ENCODE data around the gene CFC1. TPM values are rescaled to one million over a fixed set of nuclear protein-coding genes. Genes with fewer than 3 reads are reported as not detected.
"Not testable (repeated sequence)": the region's sequence is repeated elsewhere in the genome, so short reads cannot be mapped to it uniquely, and the experiment has no call there.

Gene CFC1
- total RNA-seq (not detected), total RNA-seq (0 to 0.07 (median 0) reads per million in 29 experiments)
- total RNA-seq (2013), result not detected

DNA sequence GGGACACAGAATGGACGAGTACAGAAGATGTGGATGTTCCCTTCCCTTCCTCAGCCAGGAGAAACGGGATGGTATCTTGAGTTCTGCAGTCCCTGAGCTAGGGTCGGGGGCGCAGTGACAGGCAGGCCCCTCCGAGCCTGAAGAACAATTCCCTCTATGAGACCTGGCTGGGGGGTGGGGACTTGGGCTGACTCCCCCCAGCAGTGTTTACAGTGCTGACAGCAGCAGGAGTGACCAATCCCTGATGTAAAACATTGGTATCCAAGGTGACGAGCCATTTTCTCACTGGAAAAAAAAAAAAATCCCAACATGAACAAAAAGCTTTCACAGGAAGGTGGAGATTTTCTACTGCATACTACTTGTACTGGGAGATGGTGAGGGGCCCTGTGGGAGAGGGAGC, at the start of gene CFC1:
Gene CFC1 (minus strand): TSS at position 183 of the 400 bp plus-strand sequence. CDS start 288 bp downstream, outside the sequence.
- H3K9me3 Mint-ChIP-seq; H3K4me1 Mint-ChIP-seq; POLR2A ChIA-PET; H3K4me3 Mint-ChIP-seq; ATAC-seq (replicated peaks in 1 of 4); H3K36me3 Mint-ChIP-seq; H3K27ac Mint-ChIP-seq; H3K4me3 ChIP-seq (ENCODE audit: control insufficient read depth in 1 of 2, extremely low read depth in 1 of 2, low read length in 1 of 2); CTCF ChIA-PET; H3K36me3 ChIP-seq (ENCODE audit: control insufficient read depth in 2 of 2, extremely low read depth in 1 of 2, insufficient read depth in 1 of 2, low read length in 1 of 2); H3K9me3 ChIP-seq; H3K27me3 ChIP-seq (replicated peaks in 1 of 2; ENCODE audit: control insufficient read depth in 2 of 2, extremely low read depth in 1 of 2, insufficient read depth in 2 of 2, low read length in 1 of 2); DNase-seq; H3K4me1 ChIP-seq (ENCODE audit: control insufficient read depth in 1 of 2, extremely low read depth in 1 of 2, insufficient read depth in 2 of 2, low read length in 2 of 2); H3K27me3 Mint-ChIP-seq; H3K27ac ChIP-seq (ENCODE audit: low read length): not testable (repeated sequence)
- WGBS (ENCODE audit: insufficient coverage), result no CpG with 5 or more reads among the region's 6 CpGs

DNA sequence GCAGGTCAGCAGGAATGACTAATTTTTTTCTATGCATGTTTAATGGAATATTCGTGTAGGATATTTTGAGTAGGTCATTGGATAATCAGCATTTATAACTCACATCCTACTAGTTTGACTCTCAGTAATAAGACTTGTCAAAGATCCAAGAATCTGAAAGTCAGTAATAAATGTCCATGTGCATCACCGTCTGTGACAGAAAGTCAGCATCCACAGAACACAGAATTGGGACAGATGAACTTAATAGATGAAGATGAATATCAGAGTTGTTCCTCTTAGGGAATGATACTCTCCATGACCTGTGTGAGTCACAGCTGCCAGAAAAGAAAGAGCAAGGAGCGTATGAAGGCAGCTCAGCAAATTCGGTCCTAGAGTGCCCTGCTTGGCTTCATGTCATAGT, 42.3 kb upstream of the CFC1 start:
- H3K36me3 ChIP-seq (ENCODE audit: control insufficient read depth in 2 of 2, extremely low read depth in 1 of 2, insufficient read depth in 1 of 2, low read length in 1 of 2); H3K27me3 Mint-ChIP-seq; H3K27ac Mint-ChIP-seq; H3K4me3 ChIP-seq (ENCODE audit: control insufficient read depth in 1 of 2, extremely low read depth in 1 of 2, low read length in 1 of 2); ATAC-seq (replicated peaks in 1 of 4); H3K36me3 Mint-ChIP-seq; H3K27ac ChIP-seq (ENCODE audit: low read length); H3K9me3 ChIP-seq; H3K4me3 Mint-ChIP-seq; H3K9me3 Mint-ChIP-seq; CTCF ChIA-PET; H3K4me1 ChIP-seq (ENCODE audit: control insufficient read depth in 1 of 2, extremely low read depth in 1 of 2, insufficient read depth in 2 of 2, low read length in 2 of 2); H3K27me3 ChIP-seq (replicated peaks in 1 of 2; ENCODE audit: control insufficient read depth in 2 of 2, extremely low read depth in 1 of 2, insufficient read depth in 2 of 2, low read length in 1 of 2); POLR2A ChIA-PET; H3K4me1 Mint-ChIP-seq; DNase-seq: not testable (repeated sequence)
- WGBS (ENCODE audit: insufficient coverage), result no CpG with 5 or more reads among the region's 4 CpGs

DNA sequence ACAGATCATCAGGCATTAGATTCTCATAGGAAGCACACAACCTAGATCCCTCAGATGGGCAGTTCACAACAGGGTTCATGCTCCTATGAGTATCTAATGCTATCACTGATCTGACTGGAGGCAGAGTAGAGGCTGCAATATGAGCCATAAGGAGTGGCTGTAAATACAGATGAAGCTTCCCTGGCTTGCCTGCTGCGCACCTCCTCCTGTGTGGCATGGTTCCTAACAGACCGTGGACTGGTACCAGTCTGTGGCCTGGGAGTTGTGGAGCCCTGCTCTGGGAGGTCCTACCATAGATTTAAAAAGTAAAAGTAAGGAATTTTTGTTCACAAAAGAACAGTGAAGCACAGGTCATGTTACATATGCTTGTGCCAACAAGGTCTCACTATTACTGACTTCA, 39.6 kb upstream of the CFC1 start:
- ATAC-seq (replicated peaks in 1 of 4); POLR2A ChIA-PET; H3K27ac Mint-ChIP-seq; H3K27me3 Mint-ChIP-seq; H3K9me3 ChIP-seq; DNase-seq; H3K4me1 ChIP-seq (ENCODE audit: control insufficient read depth in 1 of 2, extremely low read depth in 1 of 2, insufficient read depth in 2 of 2, low read length in 2 of 2); CTCF ChIA-PET; H3K4me3 ChIP-seq (ENCODE audit: control insufficient read depth in 1 of 2, extremely low read depth in 1 of 2, low read length in 1 of 2); H3K27ac ChIP-seq (ENCODE audit: low read length); H3K27me3 ChIP-seq (replicated peaks in 1 of 2; ENCODE audit: control insufficient read depth in 2 of 2, extremely low read depth in 1 of 2, insufficient read depth in 2 of 2, low read length in 1 of 2); H3K9me3 Mint-ChIP-seq; H3K4me3 Mint-ChIP-seq; H3K36me3 ChIP-seq (ENCODE audit: control insufficient read depth in 2 of 2, extremely low read depth in 1 of 2, insufficient read depth in 1 of 2, low read length in 1 of 2); H3K36me3 Mint-ChIP-seq; H3K4me1 Mint-ChIP-seq: not testable (repeated sequence)
- no CpG with 5 or more reads among the region's 2 CpGs for WGBS (ENCODE audit: insufficient coverage)

DNA sequence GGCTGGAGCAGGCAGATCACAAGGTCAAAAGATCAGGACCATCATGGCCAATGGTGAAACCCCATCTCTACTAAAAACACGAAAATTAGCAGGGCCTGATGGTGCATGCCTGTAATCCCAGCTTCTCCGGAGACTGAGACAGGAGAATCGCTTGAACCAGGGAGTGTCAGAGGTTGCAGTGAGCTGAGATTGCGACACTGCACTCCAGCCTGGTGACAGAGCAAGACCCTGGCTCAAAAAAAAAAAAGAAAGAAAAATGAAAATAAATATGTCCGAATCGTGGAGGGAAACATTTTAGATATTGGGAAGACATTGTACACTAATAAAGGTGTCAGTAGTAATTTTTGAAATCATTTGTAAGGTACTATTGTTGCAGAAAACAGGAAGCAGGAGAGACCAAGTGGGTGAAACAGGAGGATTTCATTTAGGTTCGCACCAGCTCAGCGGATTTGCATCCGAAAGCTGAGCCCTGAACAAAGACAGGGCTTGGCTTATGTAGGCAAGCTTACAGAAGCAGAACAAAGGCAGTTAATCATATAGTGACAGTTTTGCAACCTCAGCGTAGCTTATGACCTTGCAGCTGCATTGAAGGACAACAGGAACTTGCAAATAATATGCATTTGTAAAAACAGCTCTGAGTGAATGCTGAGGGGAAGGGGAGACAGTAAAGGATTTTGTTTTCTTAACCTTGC, 29.6 kb upstream of the CFC1 start:
- POLR2A ChIA-PET, result not testable (repeated sequence)

DNA sequence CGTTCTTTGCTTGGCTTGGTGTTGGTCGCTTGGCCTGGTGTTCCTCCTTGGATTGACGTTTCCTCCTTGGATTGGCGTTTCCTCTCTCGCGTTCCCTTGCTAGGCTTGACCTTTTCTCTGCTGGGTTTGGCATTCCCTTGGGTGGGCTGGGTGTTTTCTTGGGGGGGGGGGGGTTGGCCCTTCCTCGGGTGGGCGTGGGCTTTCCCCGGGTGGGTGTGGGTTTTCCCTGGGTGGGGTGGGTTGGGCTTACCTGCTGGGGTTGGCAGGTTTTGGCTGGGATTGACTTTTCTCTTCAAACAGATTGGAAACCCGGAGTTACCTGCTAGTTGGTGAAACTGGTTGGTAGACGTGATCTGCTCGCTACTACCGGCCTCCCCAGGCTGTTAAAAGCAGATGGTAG, 11.8 kb upstream of the CFC1 start, which contains the start of gene POTEJ:
Gene POTEJ (plus strand): TSS at position 301 of the 400 bp plus-strand sequence. CDS start 93 bp downstream, at position 394.
- H3K27me3 ChIP-seq (replicated peaks in 1 of 2; ENCODE audit: control insufficient read depth in 2 of 2, extremely low read depth in 1 of 2, insufficient read depth in 2 of 2, low read length in 1 of 2); H3K4me1 ChIP-seq (ENCODE audit: control insufficient read depth in 1 of 2, extremely low read depth in 1 of 2, insufficient read depth in 2 of 2, low read length in 2 of 2); H3K4me3 Mint-ChIP-seq; H3K27ac ChIP-seq (ENCODE audit: low read length); CTCF ChIA-PET; H3K9me3 Mint-ChIP-seq; POLR2A ChIA-PET; H3K4me3 ChIP-seq (ENCODE audit: control insufficient read depth in 1 of 2, extremely low read depth in 1 of 2, low read length in 1 of 2); ATAC-seq (replicated peaks in 1 of 4); H3K27me3 Mint-ChIP-seq; H3K9me3 ChIP-seq; H3K36me3 Mint-ChIP-seq; H3K27ac Mint-ChIP-seq; DNase-seq; H3K36me3 ChIP-seq (ENCODE audit: control insufficient read depth in 2 of 2, extremely low read depth in 1 of 2, insufficient read depth in 1 of 2, low read length in 1 of 2); H3K4me1 Mint-ChIP-seq: not testable (repeated sequence)
- WGBS (ENCODE audit: insufficient coverage), result no CpG with 5 or more reads among the region's 13 CpGs

More for the DNA sequence above, 29.6 kb upstream of the CFC1 start:
- H3K9me3 ChIP-seq; H3K4me3 ChIP-seq (ENCODE audit: control insufficient read depth in 1 of 2, extremely low read depth in 1 of 2, low read length in 1 of 2); H3K4me1 Mint-ChIP-seq; H3K27me3 ChIP-seq (replicated peaks in 1 of 2; ENCODE audit: control insufficient read depth in 2 of 2, extremely low read depth in 1 of 2, insufficient read depth in 2 of 2, low read length in 1 of 2); H3K9me3 Mint-ChIP-seq; H3K36me3 Mint-ChIP-seq; H3K27ac Mint-ChIP-seq; H3K36me3 ChIP-seq (ENCODE audit: control insufficient read depth in 2 of 2, extremely low read depth in 1 of 2, insufficient read depth in 1 of 2, low read length in 1 of 2); CTCF ChIA-PET; H3K4me3 Mint-ChIP-seq; DNase-seq; H3K27me3 Mint-ChIP-seq; H3K27ac ChIP-seq (ENCODE audit: low read length); ATAC-seq (replicated peaks in 1 of 4); H3K4me1 ChIP-seq (ENCODE audit: control insufficient read depth in 1 of 2, extremely low read depth in 1 of 2, insufficient read depth in 2 of 2, low read length in 2 of 2): not testable (repeated sequence)
- 67% methylated on average over 6 of the region's 10 CpGs for WGBS (ENCODE audit: insufficient coverage)

DNA sequence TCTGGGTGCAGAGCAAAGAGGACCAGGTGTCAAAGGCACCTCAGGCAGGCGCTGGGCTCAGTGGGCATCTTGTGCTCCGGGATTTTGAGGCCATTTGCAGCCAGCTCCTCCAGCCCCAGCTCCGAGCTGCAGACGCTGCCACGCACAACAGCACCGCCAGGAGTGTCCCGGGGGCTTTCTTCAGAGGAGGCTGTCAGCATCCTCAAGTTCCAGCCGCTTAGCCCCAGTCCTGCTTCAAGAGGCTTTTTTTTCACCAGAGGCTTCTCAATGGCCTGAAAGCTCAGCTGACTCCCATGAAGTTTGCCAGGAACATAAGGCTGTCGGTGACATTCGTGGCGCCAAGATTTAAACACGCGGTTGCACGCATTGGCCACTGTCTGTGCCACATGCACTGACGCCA, 11.1 kb upstream of the CFC1 start:
- H3K9me3 Mint-ChIP-seq, POLR2A ChIA-PET: not testable (repeated sequence)

More for the DNA sequence above, 11.1 kb upstream of the CFC1 start:
- ATAC-seq (replicated peaks in 1 of 4); DNase-seq; H3K4me3 Mint-ChIP-seq; CTCF ChIA-PET; H3K9me3 ChIP-seq; H3K4me1 ChIP-seq (ENCODE audit: control insufficient read depth in 1 of 2, extremely low read depth in 1 of 2, insufficient read depth in 2 of 2, low read length in 2 of 2); H3K36me3 ChIP-seq (ENCODE audit: control insufficient read depth in 2 of 2, extremely low read depth in 1 of 2, insufficient read depth in 1 of 2, low read length in 1 of 2); H3K4me3 ChIP-seq (ENCODE audit: control insufficient read depth in 1 of 2, extremely low read depth in 1 of 2, low read length in 1 of 2); H3K27ac Mint-ChIP-seq; H3K4me1 Mint-ChIP-seq; H3K27me3 Mint-ChIP-seq; H3K27me3 ChIP-seq (replicated peaks in 1 of 2; ENCODE audit: control insufficient read depth in 2 of 2, extremely low read depth in 1 of 2, insufficient read depth in 2 of 2, low read length in 1 of 2); H3K36me3 Mint-ChIP-seq; H3K27ac ChIP-seq (ENCODE audit: low read length): not testable (repeated sequence)
- 93% methylated on average over 8 of the region's 15 CpGs for WGBS (ENCODE audit: insufficient coverage)

Measured in T-cell (primary cell).